NCI-H510A treated with DMSO at 0.1 percent for 48 hours (cell line): Measurements from ENCODE around the gene SLC24A3.

Experiments used
- DNase-seq: peaks from one replicate; lab custom pipeline; 2025; lab: John Stamatoyannopoulos, UW

SLC24A3 gene

GRCh38 chr20:19506021-19506420 is 293.6 kb downstream of the SLC24A3 start:
- no peak for DNase-seq

- DNase-seq, result no peak
Measured at GRCh38 chr20:19508449-19508848, 296.0 kb downstream of the SLC24A3 start.

GRCh38 chr20:19510611-19511010 is 298.2 kb downstream of the SLC24A3 start:
- no peak for DNase-seq

- no peak for DNase-seq
Measured at GRCh38 chr20:19511931-19512330, 299.5 kb downstream of the SLC24A3 start.

- no peak for DNase-seq
Measured at GRCh38 chr20:19512886-19513677, 300.6 kb downstream of the SLC24A3 start.

GRCh38 chr20:19515074-19515473 is 302.6 kb downstream of the SLC24A3 start:
- DNase-seq, result no peak

- no peak for DNase-seq
Measured at GRCh38 chr20:19519466-19519865, 307.0 kb downstream of the SLC24A3 start.

- no peak for DNase-seq
Measured at GRCh38 chr20:19520261-19520660, 307.8 kb downstream of the SLC24A3 start.

GRCh38 chr20:19522071-19522801 is 309.8 kb downstream of the SLC24A3 start:
- no peak for DNase-seq

GRCh38 chr20:19522836-19523590 is 310.6 kb downstream of the SLC24A3 start:
- no peak for DNase-seq

GRCh38 chr20:19524691-19525090 is 312.2 kb downstream of the SLC24A3 start:
- DNase-seq, result no peak

GRCh38 chr20:19527509-19527908 is 315.1 kb downstream of the SLC24A3 start:
- DNase-seq, result no peak

GRCh38 chr20:19528286-19529030 is 316.0 kb downstream of the SLC24A3 start:
- DNase-seq, result no peak

- DNase-seq, result no peak
Measured at GRCh38 chr20:19530006-19530405, 317.6 kb downstream of the SLC24A3 start.

- DNase-seq, result no peak
Measured at GRCh38 chr20:19531446-19531845, 319.0 kb downstream of the SLC24A3 start.

GRCh38 chr20:19538556-19538955 is 326.1 kb downstream of the SLC24A3 start:
- DNase-seq, result no peak

GRCh38 chr20:19539191-19539590 is 326.7 kb downstream of the SLC24A3 start:
- DNase-seq, result no peak

- no peak for DNase-seq
Measured at GRCh38 chr20:19540392-19540791, 327.9 kb downstream of the SLC24A3 start.

GRCh38 chr20:19543101-19543500 is 330.7 kb downstream of the SLC24A3 start:
- no peak for DNase-seq

- no peak for DNase-seq
Measured at GRCh38 chr20:19544684-19545083, 332.2 kb downstream of the SLC24A3 start.

GRCh38 chr20:19546648-19547047 is 334.2 kb downstream of the SLC24A3 start:
- no peak for DNase-seq

GRCh38 chr20:19547547-19547946 is 335.1 kb downstream of the SLC24A3 start:
- DNase-seq, result no peak
